ENCODE measurements around the gene NAALADL2.

NAALADL2 gene

GRCh38 chr3:174891524-174892203 is 32.5 kb downstream of the NAALADL2 start:
- no peak for DNase-seq

- DNase-seq, result no peak
Measured at GRCh38 chr3:174907027-174907426, 47.9 kb downstream of the NAALADL2 start.

GRCh38 chr3:174907628-174908407 is 48.7 kb downstream of the NAALADL2 start:
- DNase-seq, result no peak

- no peak for DNase-seq
Measured at GRCh38 chr3:174931473-174932353, 72.6 kb downstream of the NAALADL2 start.

- no peak for DNase-seq
Measured at GRCh38 chr3:174936590-174936989, 77.5 kb downstream of the NAALADL2 start.

GRCh38 chr3:174937478-174937877 is 78.3 kb downstream of the NAALADL2 start:
- DNase-seq, result no peak

- no peak for DNase-seq
Measured at GRCh38 chr3:174938102-174938501, 79.0 kb downstream of the NAALADL2 start.

- DNase-seq, result no peak
Measured at GRCh38 chr3:174940151-174940550, 81.0 kb downstream of the NAALADL2 start.

GRCh38 chr3:174945276-174945675 is 86.1 kb downstream of the NAALADL2 start:
- no peak for DNase-seq

GRCh38 chr3:174945951-174946350 is 86.8 kb downstream of the NAALADL2 start:
- no peak for DNase-seq

GRCh38 chr3:174949523-174949922 is 90.4 kb downstream of the NAALADL2 start:
- no peak for DNase-seq

GRCh38 chr3:174951034-174951433 is 91.9 kb downstream of the NAALADL2 start:
- DNase-seq, result no peak

GRCh38 chr3:174951498-174952005 is 92.4 kb downstream of the NAALADL2 start:
- no peak for DNase-seq

GRCh38 chr3:174953068-174953467 is 93.9 kb downstream of the NAALADL2 start:
- DNase-seq, result no peak

GRCh38 chr3:174955513-174956016 is 96.4 kb downstream of the NAALADL2 start:
- DNase-seq, result no peak

- no peak for DNase-seq
Measured at GRCh38 chr3:174957081-174957480, 97.9 kb downstream of the NAALADL2 start.

- no peak for DNase-seq
Measured at GRCh38 chr3:174957551-174958001, 98.4 kb downstream of the NAALADL2 start.

- no peak for DNase-seq
Measured at GRCh38 chr3:174958671-174959328, 99.7 kb downstream of the NAALADL2 start.

- DNase-seq, result no peak
Measured at GRCh38 chr3:174959556-174960065, 100.5 kb downstream of the NAALADL2 start.

- DNase-seq, result no peak
Measured at GRCh38 chr3:174960898-174961297, 101.8 kb downstream of the NAALADL2 start.

GRCh38 chr3:174973465-174973864 is 114.3 kb downstream of the NAALADL2 start:
- DNase-seq, result no peak

GRCh38 chr3:174986685-174987084 is 127.6 kb downstream of the NAALADL2 start:
- DNase-seq, result no peak
